AG04450 (cell line): ENCODE measurements around the gene MMD. TPM values are rescaled to one million over a fixed set of nuclear protein-coding genes. Genes with fewer than 3 reads are reported as not detected.
"Not testable (repeated sequence)": the region's sequence is repeated elsewhere in the genome, so short reads cannot be mapped to it uniquely, and the experiment has no call there.

Experiments used
- CTCF ChIA-PET: fragments of 300-600, 350-600 bp; formaldehyde crosslinking; extraction: SDS; loops from one replicate; lab custom pipeline; 2022; ENCODE audit warnings: antibody characterized with exemption, inconsistent platforms; lab: Charles Lee
- POLR2A ChIA-PET: fragments of 350-600 bp; formaldehyde crosslinking; extraction: SDS; loops from one replicate; lab custom pipeline; 2021; ENCODE audit warnings: antibody characterized with exemption, inconsistent platforms; lab: Yijun Ruan, JAX
- DNase-seq: peaks from one replicate; pipeline ENCODE4 v3.0.0-alpha.2; 2011; ENCODE audit warnings: low read depth, low spot score
- H3K27ac ChIP-seq: one replicate; pipeline ENCODE4 v1.5.1; 2012; ENCODE audit warnings: low read depth, low read length, control low read depth
- H3K27me3 ChIP-seq: one replicate; pipeline ENCODE4 v1.6.0; 2012; ENCODE audit warnings: low read length; ENCODE audit not compliant: control insufficient read depth, insufficient read depth
- H3K4me3 ChIP-seq: 2 replicates; pipeline ENCODE4 v1.5.1; 2011; ENCODE audit warnings: mild to moderate bottlenecking, low read depth, low read length, control low read depth
- H3K9me3 ChIP-seq: 2 replicates; pipeline ENCODE4 v1.5.1; 2012; ENCODE audit warnings: low read length; ENCODE audit not compliant: control insufficient read depth, insufficient read depth
- CTCF ChIP-seq: IDR thresholded peaks from 2 replicates; pipeline ENCODE4 v1.5.1; 2011; ENCODE audit warnings: low read depth, low read length, control low read depth, inconsistent platforms
- polyA plus RNA-seq: library from polyadenylated mRNA; depleted of rRNA; stranded (reverse); fragments of >200 nt; gene quantifications from 2 replicates; pipeline ENCODE4 v1.2.3, GENCODE V29; 2011

The MMD gene
- polyA plus RNA-seq, 1 experiment = 41.6 TPM

DNA sequence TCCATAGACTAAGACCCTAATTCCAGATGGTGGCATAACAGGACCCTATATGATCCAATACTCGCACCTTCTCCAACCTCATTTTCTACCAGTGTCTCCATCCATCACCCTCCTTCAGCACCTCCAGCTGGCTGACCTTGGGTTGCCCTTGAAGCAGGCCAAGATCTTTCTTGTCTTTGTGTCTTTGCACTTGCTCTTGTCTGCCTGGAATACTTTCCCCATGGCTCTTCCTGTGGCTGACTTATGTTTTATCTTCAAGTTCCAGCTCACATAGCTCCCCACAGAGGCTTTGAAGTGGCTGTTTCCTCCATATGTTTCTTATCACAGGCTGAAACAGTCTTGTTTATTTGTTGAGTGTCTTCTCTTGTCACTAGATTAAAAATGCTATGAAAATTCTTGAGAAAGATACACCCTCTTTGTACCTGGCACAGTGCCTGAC, 29.6 kb upstream of the MMD start:
- DNase-seq = no peak
- H3K27me3 ChIP-seq = no peaks in the 10 kb centered on the region

GRCh38 chr17:55450232-55450825, 28.7 kb upstream of the MMD start:
- H3K27ac ChIP-seq = no peak overlapping the region
- CTCF ChIA-PET = no interaction called here

More for the DNA sequence above, 29.6 kb upstream of the MMD start:
- ChIA-PET POLR2A (interaction anchor here (0.6 to 2.9 kb wide), 4 partner anchors 18 to 295 kb away, joined by 3 to 36 read pairs (median 6); partner anchors contain the start of gene MMD), CTCF (no interaction called here)
- Histone ChIP-seq H3K9me3 (no peaks in the 10 kb centered on the region), H3K27ac (no peak overlapping the region), H3K4me3 (no peak overlapping the region)
- TF ChIP-seq CTCF = no peak

GRCh38 chr17:55448681-55449080, 27.0 kb upstream of the MMD start:
- POLR2A ChIA-PET = no interaction called here
- CTCF ChIA-PET = no interaction called here
- Histone ChIP-seq H3K27me3 (no peaks in the 10 kb centered on the region), H3K9me3 (no peaks in the 10 kb centered on the region), H3K27ac (no peak overlapping the region), H3K4me3 (no peak overlapping the region)
- peak; percentile 50 for DNase-seq
- TF ChIP-seq CTCF = no peak

More at GRCh38 chr17:55450232-55450825, 28.7 kb upstream of the MMD start:
- no peak for TF ChIP-seq CTCF
- POLR2A ChIA-PET = no interaction called here
- no peak for DNase-seq
- H3K4me3 ChIP-seq = no peak overlapping the region
- no peaks in the 10 kb centered on the region for H3K27me3 ChIP-seq
- no peaks in the 10 kb centered on the region for H3K9me3 ChIP-seq

DNA sequence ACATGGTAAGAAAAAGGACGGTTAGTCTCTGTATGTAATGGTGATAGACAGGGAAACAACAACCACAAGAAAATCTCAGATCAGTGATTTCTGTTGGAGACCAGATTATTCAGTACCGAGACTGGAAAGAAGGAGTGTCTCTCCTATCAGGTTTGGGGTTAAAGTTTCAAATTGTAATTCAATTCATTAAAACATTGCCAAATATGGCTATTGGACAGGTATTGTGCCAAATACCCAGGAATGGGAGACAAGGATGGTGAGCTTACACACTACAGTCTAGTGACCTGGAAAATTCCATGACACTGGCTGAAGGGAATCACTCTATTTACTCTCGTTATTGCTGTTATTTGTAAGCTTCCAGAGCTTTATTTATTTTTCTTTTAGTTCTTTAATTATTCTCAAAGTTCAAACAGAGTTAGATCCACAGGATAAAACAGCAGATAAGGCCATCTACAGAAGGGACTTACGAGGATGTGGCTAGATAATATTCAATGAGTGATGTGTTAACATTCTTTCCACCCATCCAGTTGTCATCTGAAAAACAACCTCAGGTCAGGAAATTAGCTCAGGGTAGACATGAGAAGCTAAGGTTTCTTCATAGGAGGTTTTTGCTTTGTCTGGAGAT, 25.1 kb upstream of the MMD start:
- ChIA-PET POLR2A (no interaction called here), CTCF (interaction anchor here (1.6 kb wide), 1 partner anchor 68 kb away, joined by 5 read pairs; no protein-coding TSS in a partner anchor)
- DNase-seq = no peak
- H3K4me3 ChIP-seq = no peak overlapping the region
- H3K27me3 ChIP-seq = no peaks in the 10 kb centered on the region
- H3K9me3 ChIP-seq = no peaks in the 10 kb centered on the region
- H3K27ac ChIP-seq = no peak overlapping the region
- no peak for TF ChIP-seq CTCF

DNA sequence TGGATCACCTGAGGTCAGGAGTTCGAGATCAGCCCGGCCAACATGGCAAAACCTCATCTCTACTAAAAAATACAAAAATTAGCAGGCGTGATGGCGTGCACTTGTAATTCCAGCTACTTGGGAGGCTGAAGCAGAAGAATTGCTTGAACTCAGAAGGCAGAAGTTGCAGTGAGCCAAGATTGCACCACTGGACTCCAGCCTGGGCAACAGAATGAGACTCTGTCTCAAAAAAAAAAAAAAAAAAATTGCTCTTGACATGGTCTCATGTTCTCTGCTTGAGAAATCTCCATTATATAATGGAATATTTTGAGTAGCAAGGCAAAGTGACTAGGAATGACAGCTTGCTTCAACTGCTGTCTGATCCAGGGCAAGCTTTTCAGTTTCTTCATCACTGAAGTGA, 24.4 kb upstream of the MMD start:
- POLR2A ChIA-PET, H3K27me3 ChIP-seq, H3K27ac ChIP-seq, H3K4me3 ChIP-seq, DNase-seq, H3K9me3 ChIP-seq: not testable (repeated sequence)
- CTCF ChIA-PET = interaction anchor here (1.6 kb wide), 1 partner anchor 68 kb away, joined by 5 read pairs; no protein-coding TSS in a partner anchor
